HFF-Myc (cell line): ENCODE data around the gene PKP3.

Experiments used
- DNase-seq: peaks from one replicate; pipeline ENCODE4 v3.0.0-alpha.2; 2011; ENCODE audit warnings: low read depth; ENCODE audit errors: extremely low read depth
- H3K4me3 ChIP-seq: replicated peaks from 2 replicates; pipeline ENCODE4 v1.5.1; 2011; ENCODE audit warnings: low read depth, mild to moderate bottlenecking, control low read depth, low read length
- CTCF ChIP-seq: IDR thresholded peaks from 2 replicates; pipeline ENCODE4 v1.5.1; 2012; ENCODE audit warnings: mild to moderate bottlenecking, low read depth, low read length, control low read depth; ENCODE audit errors: missing control alignments

Gene PKP3

GRCh38 chr11:428295-428694 is 34.3 kb downstream of the PKP3 start:
- H3K4me3 ChIP-seq = no peak overlapping the region
- TF ChIP-seq CTCF = no peak
- DNase-seq = no peak

GRCh38 chr11:429391-429790 is 35.4 kb downstream of the PKP3 start:
- H3K4me3 ChIP-seq = no peak overlapping the region
- TF ChIP-seq CTCF = no peak
- no peak for DNase-seq

- H3K4me3 ChIP-seq = no peak overlapping the region
- no peak for TF ChIP-seq CTCF
- no peak for DNase-seq
Observed at GRCh38 chr11:429931-430456, 36.0 kb downstream of the PKP3 start.

- TF ChIP-seq CTCF = no peak
- H3K4me3 ChIP-seq = no peak overlapping the region
- DNase-seq = no peak
Observed at GRCh38 chr11:431921-432320, 37.9 kb downstream of the PKP3 start.

GRCh38 chr11:432501-433100 is 38.6 kb downstream of the PKP3 start:
- no peak for TF ChIP-seq CTCF
- DNase-seq = no peak
- no peak overlapping the region for H3K4me3 ChIP-seq

- H3K4me3 ChIP-seq = no peak overlapping the region
- TF ChIP-seq CTCF = no peak
Observed at GRCh38 chr11:433111-433510, 39.1 kb downstream of the PKP3 start.

GRCh38 chr11:433641-434040 is 39.6 kb downstream of the PKP3 start:
- no peak overlapping the region for H3K4me3 ChIP-seq
- TF ChIP-seq CTCF = no peak
- DNase-seq = no peak

More at GRCh38 chr11:433111-433510, 39.1 kb downstream of the PKP3 start:
- DNase-seq = no peak
